GM12878 (cell line): ENCODE measurements around the gene YWHAG. TPM values are rescaled to one million over a fixed set of nuclear protein-coding genes. Genes with fewer than 3 reads are reported as not detected.
A peak's percentile ranks its signal among the peaks of the same experiment; 100 is the strongest.

Source experiments
- ATAC-seq: fragments of 200-7000 bp; cut with Tn5 transposase; 3 replicates; pipeline ENCODE4 v1.9.1; 2020; ENCODE audit warnings: mild to moderate bottlenecking, moderate library complexity
- BruUV-seq: library from RNA; stranded (reverse); fragments of 400-500 nt; replicated peaks from 2 replicates; lab custom pipeline; 2021; lab: Mats Ljungman, UMichigan
- CTCF ChIA-PET: fragments of 300-600 bp; sonication (Branson Sonifier 250); formaldehyde crosslinking; extraction: SDS; loops from one replicate; lab custom pipeline; 2021; ENCODE audit warnings: inconsistent platforms; lab: Yijun Ruan, JAX
- POLR2A ChIA-PET: fragments of 350-600 bp; formaldehyde crosslinking; extraction: SDS; loops from one replicate; lab custom pipeline; 2021; ENCODE audit warnings: inconsistent platforms; lab: Charles Lee
- RAD21 ChIA-PET: fragments of 300-600 bp; sonication (Branson Sonifier 250); formaldehyde crosslinking; loops from one replicate; lab custom pipeline; 2023; ENCODE audit warnings: antibody characterized with exemption; ENCODE audit not compliant: unreplicated experiment; lab: Charles Lee
- SMC1A ChIA-PET: fragments of 300-600 bp; sonication (Branson Sonifier 250); formaldehyde crosslinking; loops from one replicate; lab custom pipeline; 2023; ENCODE audit not compliant: unreplicated experiment, uncharacterized antibody; lab: Charles Lee
- DNase-seq: peaks from one replicate; pipeline ENCODE4 v3.0.0-alpha.2; 2011; ENCODE audit warnings: low read depth, low spot score
- FAIRE-seq: peaks from 3 replicates; lab custom pipeline; 2011; peaks lifted over from hg19 to GRCh38; lab: Jason Lieb, UNC
- H2AFZ ChIP-seq: 2 replicates; pipeline ENCODE4 v1.6.0; 2011; ENCODE audit warnings: low read depth, low read length, control low read depth; ENCODE audit not compliant: control insufficient read depth
- H3K27ac ChIP-seq: 2 replicates; pipeline ENCODE4 v1.5.1; 2011; ENCODE audit warnings: control low read depth; ENCODE audit not compliant: control insufficient read depth, insufficient read depth
- H3K27me3 ChIP-seq, 2 experiments: replicated peaks in 1 of 2; 2 replicates each; pipeline versions ENCODE4 v1.6.0 to v1.6.1; 2011; ENCODE audit warnings: low read length in 1 of 2; ENCODE audit not compliant: control insufficient read depth in 2 of 2, insufficient read depth in 2 of 2
- H3K36me3 ChIP-seq, 2 experiments: 2 replicates each; pipeline ENCODE4 v1.5.1; 2011; ENCODE audit warnings: low read length in 1 of 2; ENCODE audit not compliant: control insufficient read depth in 2 of 2, insufficient read depth in 2 of 2
- H3K4me1 ChIP-seq: 2 replicates; pipeline ENCODE4 v1.6.1; 2011; ENCODE audit warnings: mild to moderate bottlenecking, low read length, moderate library complexity, mixed read lengths; ENCODE audit not compliant: control insufficient read depth, insufficient read depth
- H3K4me2 ChIP-seq: 2 replicates; pipeline ENCODE4 v1.6.0; 2011; ENCODE audit warnings: control low read depth; ENCODE audit not compliant: control insufficient read depth, insufficient read depth
- H3K4me3 ChIP-seq: fragments of 200-600 bp; sonication (generic); 2 replicates; pipeline ENCODE4 v1.5.1; 2016
- H3K79me2 ChIP-seq: 2 replicates; pipeline ENCODE4 v1.6.0; 2011; ENCODE audit warnings: low read length; ENCODE audit not compliant: control insufficient read depth, insufficient read depth
- H3K9ac ChIP-seq: 2 replicates; pipeline ENCODE4 v1.8.0; 2011; ENCODE audit warnings: low read length, control low read depth, mixed read lengths; ENCODE audit not compliant: control insufficient read depth, insufficient read depth
- H3K9me3 ChIP-seq: replicated peaks from 3 replicates; pipeline ENCODE4 v1.5.1; 2011; ENCODE audit warnings: mild to moderate bottlenecking, low read length; ENCODE audit not compliant: control insufficient read depth, insufficient read depth
- H4K20me1 ChIP-seq: 2 replicates; pipeline ENCODE4 v1.6.0; 2011; ENCODE audit not compliant: control insufficient read depth, insufficient read depth
- ASH2L ChIP-seq: fragments of 300-600, 200-600 bp; sonication (generic); IDR thresholded peaks from 2 replicates; pipeline ENCODE4 v1.6.1; 2017; ENCODE audit warnings: low read depth, mild to moderate bottlenecking, borderline replicate concordance
- BACH1 ChIP-seq: fragments of 450-650 bp; IDR thresholded peaks from 2 replicates; pipeline ENCODE4 v1.6.1; 2017; ENCODE audit warnings: mild to moderate bottlenecking, borderline replicate concordance
- CBFB ChIP-seq: IDR thresholded peaks from 2 replicates; pipeline ENCODE4 v1.6.1; 2016; ENCODE audit warnings: antibody characterized with exemption, low read depth
- CTCF ChIP-seq, 3 experiments: IDR thresholded peaks in 2 of 3; conservative IDR thresholded peaks in 1 of 3; 2 replicates each; pipeline ENCODE4 v1.5.1; 2011; ENCODE audit warnings: low read depth in 3 of 3, low read length in 3 of 3, mild to moderate bottlenecking in 3 of 3, control low read depth in 2 of 3, moderate library complexity in 2 of 3, inconsistent platforms in 1 of 3, mixed read lengths in 1 of 3; ENCODE audit not compliant: control insufficient read depth in 2 of 3, insufficient read depth in 1 of 3; ENCODE audit errors: extremely low read depth in 1 of 3
- EP300 ChIP-seq, 2 experiments: fragments of 150-350 bp in 1 of 2; IDR thresholded peaks; 2 replicates each; pipeline ENCODE4 v1.6.1; 2011 to 2012; ENCODE audit warnings: low read depth in 2 of 2, low read length in 2 of 2, borderline replicate concordance in 1 of 2, improper control_type of control experiment in 1 of 2, inconsistent platforms in 1 of 2; ENCODE audit not compliant: control insufficient read depth in 1 of 2
- HSF1 ChIP-seq: fragments of 150-350 bp; IDR thresholded peaks from 2 replicates; pipeline ENCODE4 v1.6.1; 2014; ENCODE audit warnings: mild to moderate bottlenecking, low read depth, low read length
- IRF3 ChIP-seq: fragments of 450-650 bp; IDR thresholded peaks from 2 replicates; pipeline ENCODE4 v1.6.1; 2014; ENCODE audit warnings: mild to moderate bottlenecking
- IRF4 ChIP-seq: IDR thresholded peaks from 2 replicates; pipeline ENCODE4 v1.6.1; 2011; ENCODE audit warnings: low read depth, low read length
- SP1 ChIP-seq: IDR thresholded peaks from one replicate; pipeline ENCODE4 v1.6.1; 2011; ENCODE audit warnings: low read depth, low read length
- STAT1 ChIP-seq: fragments of 450-650 bp; conservative IDR thresholded peaks from 2 replicates; pipeline ENCODE4 v1.6.1; 2014; ENCODE audit warnings: antibody characterized with exemption, mild to moderate bottlenecking
- YBX1 ChIP-seq: fragments of 450-650 bp; IDR thresholded peaks from 2 replicates; pipeline ENCODE4 v1.6.1; 2016; ENCODE audit warnings: antibody characterized with exemption
- ZNF592 ChIP-seq: fragments of 450-650 bp; IDR thresholded peaks from 2 replicates; pipeline ENCODE4 v1.6.1; 2017; ENCODE audit warnings: mild to moderate bottlenecking, moderate library complexity
- WGBS: methylation state at CpG from one replicate; pipeline ENCODE4 v1.1.6; 2016; ENCODE audit warnings: low lambda C conversion rate; ENCODE audit not compliant: insufficient replicate concordance, insufficient coverage; ENCODE audit errors: missing lambda C conversion rate; 5-methylcytosine and 5-hydroxymethylcytosine counted together
- in situ Hi-C: fragments of 300-500 bp; cut with MboI; formaldehyde crosslinking; loops from 9 replicates; pipeline ENCODE4 v1.14.3; 2018; ENCODE audit warnings: mixed read lengths
- intact Hi-C: fragments of 100-400 bp; cut with micrococcal nuclease; formaldehyde crosslinking; loops from one replicate; pipeline ENCODE4 v1.14.2; 2022; ENCODE audit not compliant: unreplicated experiment
- polyA plus RNA-seq, 11 experiments: library from polyadenylated mRNA; depleted of rRNA in 4 of 11; unstranded in 6 of 11; stranded (reverse) in 5 of 11; fragments of >200 nt; fragmentation: Nextera tagmentation in 4 of 11; fragmentation: Illumina TruSeq in 1 of 11; extraction: Ambion mirVana in 4 of 11; extraction: Trizol in 1 of 11; gene quantifications; 1 replicate in 1 of 11; 2 replicates in 10 of 11; pipeline versions ENCODE4 v1.2.1 to v1.2.3, GENCODE V29; 2011 to 2016; ENCODE audit warnings: inconsistent platforms in 2 of 11, missing spikeins in 2 of 11, low read depth in 1 of 11
- total RNA-seq, 4 experiments: library from RNA; depleted of rRNA in 3 of 4; stranded (reverse); fragments of >200 nt in 3 of 4; fragmentation: Illumina TruSeq in 1 of 4; extraction: Trizol in 1 of 4; gene quantifications; 2 replicates each; pipeline versions ENCODE4 v1.2.1 to v1.2.3, GENCODE V29; 2013 to 2021

YWHAG gene
- total and polyA plus RNA-seq, 10 of the 15 experiments (the other 5 are each of a cell fraction or from before 2014, with no cell fraction given), result 20.2 to 157 (median 41.3) TPM

- no peak overlapping the region for H3K9ac ChIP-seq
- FAIRE-seq (peak; percentile 86), ATAC-seq (peak; percentile 58), DNase-seq (peak; percentile 71)
- H3K4me1 ChIP-seq, result peaks cover 5% of the 10 kb centered on the region
- CTCF ChIA-PET, result interaction anchor here (1.0 to 11.0 kb wide), 21 partner anchors 9 to 266 kb away, joined by 3 to 229 read pairs (median 4); partner anchors contain the start of genes HSPB1, MDH2, STYXL1 and YWHAG
- peak overlapping the region; percentile 71 for H3K4me2 ChIP-seq
- no peaks in the 10 kb centered on the region for H3K9me3 ChIP-seq
- SMC1A ChIA-PET, result interaction anchor here (0.7 to 3.7 kb wide), 8 partner anchors 11 to 294 kb away, joined by 3 to 34 read pairs (median 8); no protein-coding TSS in a partner anchor
- peaks cover 2% of the 10 kb centered on the region; the same call in 1 of the 2 replicates for H4K20me1 ChIP-seq
- no peaks in the 10 kb centered on the region for H3K36me3 ChIP-seq
- POLR2A ChIA-PET, result interaction anchor here (1.0 to 2.0 kb wide), 5 partner anchors 11 to 45 kb away, joined by 3 to 5 read pairs (median 3); partner anchors contain the start of gene YWHAG
- no peak overlapping the region; the same call in 1 of the 2 replicates for H3K27ac ChIP-seq
- in situ Hi-C loops, result loop anchor here (5.0 kb wide), 1 partner anchor 137 kb away; no protein-coding TSS in a partner anchor
- RAD21 ChIA-PET, result interaction anchor here (0.6 to 9.3 kb wide), 9 partner anchors 9 to 135 kb away, joined by 3 to 86 read pairs (median 6); partner anchors contain the start of genes HSPB1 and YWHAG
- no TSS peak for BruUV-seq
- H3K4me3 ChIP-seq, result no peak overlapping the region
- WGBS, result under 1% methylated on average over 15 of the region's 15 CpGs
- H3K27me3 ChIP-seq, result no peaks in the 10 kb centered on the region
- H3K79me2 ChIP-seq, result peaks cover 4% of the 10 kb centered on the region; the same call in 1 of the 2 replicates
- H2AFZ ChIP-seq, result peak overlapping the region; percentile 85
- intact Hi-C loops, result loop anchor here (1.0 kb wide), 2 partner anchors 23 to 136 kb away; no protein-coding TSS in a partner anchor
- TF ChIP-seq EP300 (IDR thresholded peaks at IDR 0.05; ENCODE audit: borderline replicate concordance in 1 of 2, control insufficient read depth in 1 of 2, low read depth in 2 of 2, low read length in 2 of 2) (0 out of 4 replicates have a peak, but pooled peaks of 1 of the 2 experiments have one; percentile 27), STAT1 (0 out of 2 replicates have a peak, but pooled peaks have one; percentile 60), IRF4 (peak; percentile 90), ZNF592 (peak; percentile 95; the same call in 1 of the 2 replicates), CTCF (IDR thresholded peaks at IDR 0.05 in 2 of 3, conservative IDR thresholded peaks at IDR 0.05 in 1 of 3; ENCODE audit: control insufficient read depth in 2 of 3, extremely low read depth in 1 of 3, insufficient read depth in 1 of 3, low read depth in 3 of 3, low read length in 3 of 3) (peak; percentile 100; a peak in 5 of 6 replicates), IRF3 (0 out of 2 replicates have a peak, but pooled peaks have one; percentile 37), BACH1 (peak; percentile 39; the same call in 1 of the 2 replicates), CBFB (0 out of 2 replicates have a peak, but pooled peaks have one; percentile 30), ASH2L (no peak), HSF1 (peak; percentile 90), SP1 (peak; percentile 63), YBX1 (no peak)
These were observed 44.6 kb downstream of the YWHAG start for GRCh38 chr7:76314042-76314721.
